K562 (cell line): Measurements from ENCODE around the gene CFAP221. TPM values are rescaled to one million over a fixed set of nuclear protein-coding genes. Genes with fewer than 3 reads are reported as not detected.

ENCODE experiments used
- BRD9 ChIP-seq: fragments of 450-650 bp; IDR thresholded peaks from 2 replicates; pipeline ENCODE4 v1.6.1; 2018; ENCODE audit warnings: low read depth; ENCODE audit not compliant: partially characterized antibody
- CTBP1 ChIP-seq: fragments of 450-650 bp; IDR thresholded peaks from 2 replicates; pipeline ENCODE4 v1.6.1; 2016; ENCODE audit warnings: borderline replicate concordance
- EP300 ChIP-seq: IDR thresholded peaks from 2 replicates; pipeline ENCODE4 v1.6.1; 2012; ENCODE audit warnings: low read length, improper control_type of control experiment
- HSF4 ChIP-seq: fragments of 250-450 bp; sonication (Bioruptor Pico); IDR thresholded peaks from 2 replicates; pipeline ENCODE4 v2.1.2; 2022; ENCODE audit warnings: mild to moderate bottlenecking, moderate library complexity, borderline replicate concordance
- JUND ChIP-seq, 2 experiments: IDR thresholded peaks; 2 replicates in 1 of 2; 3 replicates in 1 of 2; pipeline ENCODE4 v1.6.1; 2011; ENCODE audit warnings: borderline replicate concordance in 2 of 2, low read depth in 2 of 2, low read length in 2 of 2, improper control_type of control experiment in 1 of 2, missing biosample characterization in 1 of 2, missing genetic modification characterization in 1 of 2, missing genetic modification reagents in 1 of 2
- KLF10 ChIP-seq: fragments of 250-450 bp; sonication (Bioruptor Pico); IDR thresholded peaks from 2 replicates; pipeline ENCODE4 v1.6.1; 2021; ENCODE audit warnings: matching md5 sums
- MAZ ChIP-seq, 2 experiments: fragments of 450-650 bp in 1 of 2; sonication (generic) in 1 of 2; formaldehyde crosslinking; IDR thresholded peaks in 1 of 2; conservative IDR thresholded peaks in 1 of 2; 2 replicates each; pipeline versions ENCODE4 v1.4.0 to v1.5.0; 2020; ENCODE audit warnings: mild to moderate bottlenecking in 1 of 2, missing genetic modification reagents in 1 of 2
- NFIX ChIP-seq: fragments of 250-450 bp; sonication (Bioruptor Pico); IDR thresholded peaks from 2 replicates; pipeline ENCODE4 v1.4.0; 2020; ENCODE audit warnings: low read depth, mild to moderate bottlenecking, moderate library complexity
- NFRKB ChIP-seq: fragments of 450-650 bp; IDR thresholded peaks from 2 replicates; pipeline ENCODE4 v1.6.1; 2016; ENCODE audit warnings: low read depth
- PTTG1 ChIP-seq: fragments of 450-650 bp; IDR thresholded peaks from 2 replicates; pipeline ENCODE4 v1.6.1; 2016; ENCODE audit warnings: low read depth, mild to moderate bottlenecking, missing genetic modification characterization, missing compliant biosample characterization
- SMARCB1 ChIP-seq: IDR thresholded peaks from 2 replicates; pipeline ENCODE4 v1.6.1; 2011; ENCODE audit warnings: improper control_type of control experiment, low read depth; ENCODE audit not compliant: insufficient read length
- SP1 ChIP-seq: sonication (generic); formaldehyde crosslinking; IDR thresholded peaks from 2 replicates; pipeline ENCODE4 v1.8.1; 2022; ENCODE audit warnings: mild to moderate bottlenecking, missing genetic modification reagents
- SUPT5H ChIP-seq: fragments of 450-650 bp; IDR thresholded peaks from 2 replicates; pipeline ENCODE4 v1.6.1; 2016
- ZBTB17 ChIP-seq: fragments of 450-650 bp; formaldehyde crosslinking; IDR thresholded peaks from 2 replicates; pipeline ENCODE4 v1.4.0; 2020; ENCODE audit warnings: mild to moderate bottlenecking
- ZNF217 ChIP-seq: sonication (generic); formaldehyde crosslinking; IDR thresholded peaks from 2 replicates; pipeline ENCODE4 v1.8.0; 2022; ENCODE audit warnings: mild to moderate bottlenecking, missing genetic modification reagents
- ZNF3 ChIP-seq: fragments of 250-450 bp; sonication (Bioruptor Pico); IDR thresholded peaks from 2 replicates; pipeline ENCODE4 v1.5.0; 2021; ENCODE audit warnings: mild to moderate bottlenecking, moderate library complexity
- ZNF384 ChIP-seq: IDR thresholded peaks from 2 replicates; pipeline ENCODE4 v1.6.1; 2012; ENCODE audit warnings: low read depth, low read length, improper control_type of control experiment
- ZNF766 ChIP-seq: fragments of 200-800 bp; sonication (Bioruptor generic); conservative IDR thresholded peaks from 2 replicates; pipeline ENCODE4 v1.6.1; 2016; ENCODE audit warnings: missing genetic modification characterization, missing compliant biosample characterization
- ZSCAN29 ChIP-seq: fragments of 450-650 bp; IDR thresholded peaks from 2 replicates; pipeline ENCODE4 v1.6.1; 2017
- polyA plus RNA-seq, 8 experiments: library from polyadenylated mRNA; depleted of rRNA in 4 of 8; stranded (reverse) in 5 of 8; unstranded in 3 of 8; fragments of >200 nt; fragmentation: Nextera tagmentation in 2 of 8; fragmentation: Illumina TruSeq in 1 of 8; extraction: Ambion mirVana in 2 of 8; extraction: Trizol in 1 of 8; gene quantifications; 2 replicates each; pipeline versions ENCODE4 v1.2.1 to v1.2.3, GENCODE V29; 2011 to 2014; ENCODE audit warnings: inconsistent platforms in 1 of 8, missing spikeins in 1 of 8
- total RNA-seq, 7 experiments: library from RNA; depleted of rRNA in 6 of 7; stranded (reverse); fragments of >200 nt in 6 of 7; fragmentation: Illumina TruSeq in 2 of 7; extraction: Trizol in 2 of 7; gene quantifications; 2 replicates each; pipeline versions ENCODE4 v1.2.1 to v1.2.3, GENCODE V29; 2011 to 2021; ENCODE audit warnings: low replicate concordance in 1 of 7
- TF ChIP-seq, protein P1 (sequence below): fragments of 450-650 bp; IDR thresholded peaks from 2 replicates; pipeline ENCODE4 v1.6.1; 2014; ENCODE audit warnings: low read depth, mild to moderate bottlenecking, moderate library complexity, borderline replicate concordance
- TF ChIP-seq, protein P2 (sequence below): fragments of 250-450 bp; sonication (Bioruptor Pico); IDR thresholded peaks from 2 replicates; pipeline ENCODE4 v1.5.0; 2021; ENCODE audit warnings: mild to moderate bottlenecking, borderline replicate concordance
- TF ChIP-seq, protein P3 (sequence below): fragments of 250-450 bp; sonication (Bioruptor Pico); IDR thresholded peaks from 2 replicates; pipeline ENCODE4 v1.4.0; 2020; ENCODE audit warnings: borderline replicate concordance
- TF ChIP-seq, protein P4 (sequence below): sonication (generic); formaldehyde crosslinking; IDR thresholded peaks from 2 replicates; pipeline ENCODE4 v1.8.0; 2022; ENCODE audit warnings: mild to moderate bottlenecking, missing genetic modification reagents

Gene CFAP221
- total and polyA plus RNA-seq, 9 of the 15 experiments (the other 6 are each of a cell fraction or from before 2014, with no cell fraction given) = 0.09 to 1.4 (median 0.65) TPM

DNA sequence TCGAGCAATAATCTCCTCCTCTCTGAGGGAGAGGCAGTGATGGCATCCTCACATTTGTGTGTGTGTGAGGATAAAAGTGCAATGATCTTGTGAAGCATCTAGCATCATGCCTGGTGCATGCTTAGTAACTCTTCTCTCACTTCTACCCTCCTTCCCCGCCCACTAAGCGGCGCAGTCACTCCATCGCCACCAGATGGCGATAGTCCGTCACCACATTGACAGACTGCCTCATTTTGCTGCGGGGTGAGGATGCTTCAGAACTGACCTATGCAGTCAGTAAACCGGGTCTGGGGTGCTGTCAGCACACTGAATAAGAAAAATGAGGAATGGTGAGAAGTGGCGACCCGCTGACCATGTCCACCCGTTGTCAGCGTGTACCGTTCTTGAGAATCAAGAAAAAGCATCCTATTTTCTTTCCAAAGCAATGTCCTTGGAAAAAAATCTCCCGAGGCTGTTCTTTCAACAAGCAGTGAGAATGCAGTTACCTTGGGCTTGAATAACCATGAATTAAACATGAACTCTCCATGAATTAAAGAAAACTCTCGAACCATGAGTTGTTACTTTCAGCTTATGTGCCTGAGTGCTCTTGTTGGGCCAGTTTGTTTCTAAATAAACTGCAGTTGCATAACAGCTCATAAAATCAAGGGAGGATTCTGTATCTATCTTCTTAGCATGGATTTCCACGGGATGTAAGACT, 97.5 kb downstream of the CFAP221 start (continued):
- TF ChIP-seq, protein P1, sequence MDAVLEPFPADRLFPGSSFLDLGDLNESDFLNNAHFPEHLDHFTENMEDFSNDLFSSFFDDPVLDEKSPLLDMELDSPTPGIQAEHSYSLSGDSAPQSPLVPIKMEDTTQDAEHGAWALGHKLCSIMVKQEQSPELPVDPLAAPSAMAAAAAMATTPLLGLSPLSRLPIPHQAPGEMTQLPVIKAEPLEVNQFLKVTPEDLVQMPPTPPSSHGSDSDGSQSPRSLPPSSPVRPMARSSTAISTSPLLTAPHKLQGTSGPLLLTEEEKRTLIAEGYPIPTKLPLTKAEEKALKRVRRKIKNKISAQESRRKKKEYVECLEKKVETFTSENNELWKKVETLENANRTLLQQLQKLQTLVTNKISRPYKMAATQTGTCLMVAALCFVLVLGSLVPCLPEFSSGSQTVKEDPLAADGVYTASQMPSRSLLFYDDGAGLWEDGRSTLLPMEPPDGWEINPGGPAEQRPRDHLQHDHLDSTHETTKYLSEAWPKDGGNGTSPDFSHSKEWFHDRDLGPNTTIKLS = no peak
- TF ChIP-seq, protein P2, sequence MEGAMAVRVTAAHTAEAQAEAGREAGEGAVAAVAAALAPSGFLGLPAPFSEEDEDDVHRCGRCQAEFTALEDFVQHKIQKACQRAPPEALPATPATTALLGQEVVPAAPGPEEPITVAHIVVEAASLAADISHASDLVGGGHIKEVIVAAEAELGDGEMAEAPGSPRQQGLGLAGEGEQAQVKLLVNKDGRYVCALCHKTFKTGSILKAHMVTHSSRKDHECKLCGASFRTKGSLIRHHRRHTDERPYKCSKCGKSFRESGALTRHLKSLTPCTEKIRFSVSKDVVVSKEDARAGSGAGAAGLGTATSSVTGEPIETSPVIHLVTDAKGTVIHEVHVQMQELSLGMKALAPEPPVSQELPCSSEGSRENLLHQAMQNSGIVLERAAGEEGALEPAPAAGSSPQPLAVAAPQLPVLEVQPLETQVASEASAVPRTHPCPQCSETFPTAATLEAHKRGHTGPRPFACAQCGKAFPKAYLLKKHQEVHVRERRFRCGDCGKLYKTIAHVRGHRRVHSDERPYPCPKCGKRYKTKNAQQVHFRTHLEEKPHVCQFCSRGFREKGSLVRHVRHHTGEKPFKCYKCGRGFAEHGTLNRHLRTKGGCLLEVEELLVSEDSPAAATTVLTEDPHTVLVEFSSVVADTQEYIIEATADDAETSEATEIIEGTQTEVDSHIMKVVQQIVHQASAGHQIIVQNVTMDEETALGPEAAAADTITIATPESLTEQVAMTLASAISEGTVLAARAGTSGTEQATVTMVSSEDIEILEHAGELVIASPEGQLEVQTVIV (CRISPR knock-in tag) = no peak
- no peak for TF ChIP-seq SUPT5H
- TF ChIP-seq ZNF384 = no peak
- TF ChIP-seq SMARCB1 = no peak
- no peak for TF ChIP-seq EP300
- TF ChIP-seq ZNF766 (CRISPR knock-in tag) = no peak
- TF ChIP-seq NFIX (CRISPR knock-in tag) = no peak
- no peak for TF ChIP-seq PTTG1 (tag)
- TF ChIP-seq ZSCAN29 = peak; percentile 97
- TF ChIP-seq SP1 (CRISPR knock-in tag) = no peak
- peak; percentile 71; the same call in 1 of the 2 replicates for TF ChIP-seq CTBP1
- no peak for TF ChIP-seq NFRKB
- TF ChIP-seq ZBTB17 (CRISPR knock-in tag) = no peak
- TF ChIP-seq, protein P3, sequence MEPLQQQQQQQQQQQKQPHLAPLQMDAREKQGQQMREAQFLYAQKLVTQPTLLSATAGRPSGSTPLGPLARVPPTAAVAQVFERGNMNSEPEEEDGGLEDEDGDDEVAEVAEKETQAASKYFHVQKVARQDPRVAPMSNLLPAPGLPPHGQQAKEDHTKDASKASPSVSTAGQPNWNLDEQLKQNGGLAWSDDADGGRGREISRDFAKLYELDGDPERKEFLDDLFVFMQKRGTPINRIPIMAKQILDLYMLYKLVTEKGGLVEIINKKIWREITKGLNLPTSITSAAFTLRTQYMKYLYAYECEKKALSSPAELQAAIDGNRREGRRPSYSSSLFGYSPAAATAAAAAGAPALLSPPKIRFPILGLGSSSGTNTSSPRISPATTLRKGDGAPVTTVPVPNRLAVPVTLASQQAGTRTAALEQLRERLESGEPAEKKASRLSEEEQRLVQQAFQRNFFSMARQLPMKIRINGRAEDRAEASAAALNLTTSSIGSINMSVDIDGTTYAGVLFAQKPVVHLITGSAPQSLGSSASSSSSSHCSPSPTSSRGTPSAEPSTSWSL (CRISPR knock-in tag) = no peak
- TF ChIP-seq BRD9 = no peak
- no peak for TF ChIP-seq KLF10 (CRISPR knock-in tag)
- TF ChIP-seq ZNF217 = no peak
- TF ChIP-seq, protein P4, sequence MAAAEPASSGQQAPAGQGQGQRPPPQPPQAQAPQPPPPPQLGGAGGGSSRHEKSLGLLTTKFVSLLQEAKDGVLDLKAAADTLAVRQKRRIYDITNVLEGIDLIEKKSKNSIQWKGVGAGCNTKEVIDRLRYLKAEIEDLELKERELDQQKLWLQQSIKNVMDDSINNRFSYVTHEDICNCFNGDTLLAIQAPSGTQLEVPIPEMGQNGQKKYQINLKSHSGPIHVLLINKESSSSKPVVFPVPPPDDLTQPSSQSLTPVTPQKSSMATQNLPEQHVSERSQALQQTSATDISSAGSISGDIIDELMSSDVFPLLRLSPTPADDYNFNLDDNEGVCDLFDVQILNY = 0 out of 2 replicates have a peak, but pooled peaks have one; percentile 29
- TF ChIP-seq MAZ (CRISPR knock-in tag; conservative IDR thresholded peaks at IDR 0.05 in 1 of 2, IDR thresholded peaks at IDR 0.05 in 1 of 2) = peak in 1 of 2 experiments; percentile 62; a peak in 2 of 4 replicates
- TF ChIP-seq JUND (IDR thresholded peaks at IDR 0.05; ENCODE audit: borderline replicate concordance, low read depth, low read length) = 0 out of 2 replicates have a peak, but pooled peaks have one; percentile 23
- TF ChIP-seq JUND (tag; IDR thresholded peaks at IDR 0.05; ENCODE audit: borderline replicate concordance, low read depth, low read length) = no peak
- TF ChIP-seq ZNF3 (CRISPR knock-in tag) = no peak
- no peak for TF ChIP-seq HSF4 (CRISPR knock-in tag)
